GM12878 (cell line): Measurements from ENCODE around the gene NFAM1. TPM values are rescaled to one million over a fixed set of nuclear protein-coding genes. Genes with fewer than 3 reads are reported as not detected.

Source experiments
- ATAC-seq: fragments of 200-7000 bp; cut with Tn5 transposase; 3 replicates; pipeline ENCODE4 v1.9.1; 2020; ENCODE audit warnings: mild to moderate bottlenecking, moderate library complexity
- BruUV-seq: library from RNA; stranded (reverse); fragments of 400-500 nt; replicated peaks from 2 replicates; lab custom pipeline; 2021; lab: Mats Ljungman, UMichigan
- CTCF ChIA-PET: fragments of 300-600 bp; sonication (Branson Sonifier 250); formaldehyde crosslinking; extraction: SDS; loops from one replicate; lab custom pipeline; 2021; ENCODE audit warnings: inconsistent platforms; lab: Yijun Ruan, JAX
- POLR2A ChIA-PET: fragments of 350-600 bp; formaldehyde crosslinking; extraction: SDS; loops from one replicate; lab custom pipeline; 2021; ENCODE audit warnings: inconsistent platforms; lab: Charles Lee
- RAD21 ChIA-PET: fragments of 300-600 bp; sonication (Branson Sonifier 250); formaldehyde crosslinking; loops from one replicate; lab custom pipeline; 2023; ENCODE audit warnings: antibody characterized with exemption; ENCODE audit not compliant: unreplicated experiment; lab: Charles Lee
- SMC1A ChIA-PET: fragments of 300-600 bp; sonication (Branson Sonifier 250); formaldehyde crosslinking; loops from one replicate; lab custom pipeline; 2023; ENCODE audit not compliant: unreplicated experiment, uncharacterized antibody; lab: Charles Lee
- DNase-seq: peaks from one replicate; pipeline ENCODE4 v3.0.0-alpha.2; 2011; ENCODE audit warnings: low read depth, low spot score
- FAIRE-seq: peaks from 3 replicates; lab custom pipeline; 2011; peaks lifted over from hg19 to GRCh38; lab: Jason Lieb, UNC
- H2AFZ ChIP-seq: 2 replicates; pipeline ENCODE4 v1.6.0; 2011; ENCODE audit warnings: low read depth, low read length, control low read depth; ENCODE audit not compliant: control insufficient read depth
- H3K27ac ChIP-seq: 2 replicates; pipeline ENCODE4 v1.5.1; 2011; ENCODE audit warnings: control low read depth; ENCODE audit not compliant: control insufficient read depth, insufficient read depth
- H3K27me3 ChIP-seq, 2 experiments: replicated peaks in 1 of 2; 2 replicates each; pipeline versions ENCODE4 v1.6.0 to v1.6.1; 2011; ENCODE audit warnings: low read length in 1 of 2; ENCODE audit not compliant: control insufficient read depth in 2 of 2, insufficient read depth in 2 of 2
- H3K36me3 ChIP-seq, 2 experiments: 2 replicates each; pipeline ENCODE4 v1.5.1; 2011; ENCODE audit warnings: low read length in 1 of 2; ENCODE audit not compliant: control insufficient read depth in 2 of 2, insufficient read depth in 2 of 2
- H3K4me1 ChIP-seq: 2 replicates; pipeline ENCODE4 v1.6.1; 2011; ENCODE audit warnings: mild to moderate bottlenecking, low read length, moderate library complexity, mixed read lengths; ENCODE audit not compliant: control insufficient read depth, insufficient read depth
- H3K4me2 ChIP-seq: 2 replicates; pipeline ENCODE4 v1.6.0; 2011; ENCODE audit warnings: control low read depth; ENCODE audit not compliant: control insufficient read depth, insufficient read depth
- H3K4me3 ChIP-seq: fragments of 200-600 bp; sonication (generic); 2 replicates; pipeline ENCODE4 v1.5.1; 2016
- H3K79me2 ChIP-seq: 2 replicates; pipeline ENCODE4 v1.6.0; 2011; ENCODE audit warnings: low read length; ENCODE audit not compliant: control insufficient read depth, insufficient read depth
- H3K9ac ChIP-seq: 2 replicates; pipeline ENCODE4 v1.8.0; 2011; ENCODE audit warnings: low read length, control low read depth, mixed read lengths; ENCODE audit not compliant: control insufficient read depth, insufficient read depth
- H3K9me3 ChIP-seq: replicated peaks from 3 replicates; pipeline ENCODE4 v1.5.1; 2011; ENCODE audit warnings: mild to moderate bottlenecking, low read length; ENCODE audit not compliant: control insufficient read depth, insufficient read depth
- H4K20me1 ChIP-seq: 2 replicates; pipeline ENCODE4 v1.6.0; 2011; ENCODE audit not compliant: control insufficient read depth, insufficient read depth
- BACH1 ChIP-seq: fragments of 450-650 bp; IDR thresholded peaks from 2 replicates; pipeline ENCODE4 v1.6.1; 2017; ENCODE audit warnings: mild to moderate bottlenecking, borderline replicate concordance
- MTA2 ChIP-seq: fragments of 450-650 bp; IDR thresholded peaks from 2 replicates; pipeline ENCODE4 v1.6.1; 2016; ENCODE audit warnings: low read depth, mild to moderate bottlenecking, moderate library complexity
- MXI1 ChIP-seq: fragments of 150-350 bp; IDR thresholded peaks from 2 replicates; pipeline ENCODE4 v1.6.1; 2011; ENCODE audit warnings: low read depth, mild to moderate bottlenecking, inconsistent platforms, low read length, improper control_type of control experiment
- NR2C2 ChIP-seq: IDR thresholded peaks from 2 replicates; pipeline ENCODE4 v1.6.1; 2011; ENCODE audit warnings: borderline replicate concordance, low read depth; ENCODE audit not compliant: control insufficient read depth, insufficient read length
- RAD21 ChIP-seq: IDR thresholded peaks from 2 replicates; pipeline ENCODE4 v1.6.1; 2011; ENCODE audit warnings: mild to moderate bottlenecking, low read depth, low read length, moderate library complexity; ENCODE audit not compliant: insufficient read depth
- STAT1 ChIP-seq: fragments of 450-650 bp; conservative IDR thresholded peaks from 2 replicates; pipeline ENCODE4 v1.6.1; 2014; ENCODE audit warnings: antibody characterized with exemption, mild to moderate bottlenecking
- TCF12 ChIP-seq: IDR thresholded peaks from 2 replicates; pipeline ENCODE4 v1.6.1; 2011; ENCODE audit warnings: low read depth, mild to moderate bottlenecking, low read length
- WGBS: methylation state at CpG from one replicate; pipeline ENCODE4 v1.1.6; 2016; ENCODE audit warnings: low lambda C conversion rate; ENCODE audit not compliant: insufficient replicate concordance, insufficient coverage; ENCODE audit errors: missing lambda C conversion rate; 5-methylcytosine and 5-hydroxymethylcytosine counted together
- in situ Hi-C: fragments of 300-500 bp; cut with MboI; formaldehyde crosslinking; loops from 9 replicates; pipeline ENCODE4 v1.14.3; 2018; ENCODE audit warnings: mixed read lengths
- intact Hi-C: fragments of 100-400 bp; cut with micrococcal nuclease; formaldehyde crosslinking; loops from one replicate; pipeline ENCODE4 v1.14.2; 2022; ENCODE audit not compliant: unreplicated experiment
- polyA plus RNA-seq, 11 experiments: library from polyadenylated mRNA; depleted of rRNA in 4 of 11; unstranded in 6 of 11; stranded (reverse) in 5 of 11; fragments of >200 nt; fragmentation: Nextera tagmentation in 4 of 11; fragmentation: Illumina TruSeq in 1 of 11; extraction: Ambion mirVana in 4 of 11; extraction: Trizol in 1 of 11; gene quantifications; 1 replicate in 1 of 11; 2 replicates in 10 of 11; pipeline versions ENCODE4 v1.2.1 to v1.2.3, GENCODE V29; 2011 to 2016; ENCODE audit warnings: inconsistent platforms in 2 of 11, missing spikeins in 2 of 11, low read depth in 1 of 11
- total RNA-seq, 4 experiments: library from RNA; depleted of rRNA in 3 of 4; stranded (reverse); fragments of >200 nt in 3 of 4; fragmentation: Illumina TruSeq in 1 of 4; extraction: Trizol in 1 of 4; gene quantifications; 2 replicates each; pipeline versions ENCODE4 v1.2.1 to v1.2.3, GENCODE V29; 2013 to 2021
- TF ChIP-seq, protein P1 (sequence below): fragments of 450-650 bp; IDR thresholded peaks from 2 replicates; pipeline ENCODE4 v1.6.1; 2017; ENCODE audit warnings: mild to moderate bottlenecking, moderate library complexity
- TF ChIP-seq, protein P2 (sequence below): fragments of 450-650 bp; IDR thresholded peaks from 2 replicates; pipeline ENCODE4 v1.6.1; 2016; ENCODE audit warnings: mild to moderate bottlenecking, moderate library complexity, borderline replicate concordance
- TF ChIP-seq, protein P3 (sequence below): fragments of 450-650 bp; IDR thresholded peaks from 2 replicates; pipeline ENCODE4 v1.6.1; 2017; ENCODE audit warnings: borderline replicate concordance

Gene NFAM1
- total and polyA plus RNA-seq, 10 of the 15 experiments (the other 5 are each of a cell fraction or from before 2014, with no cell fraction given) = 0.13 to 1.3 (median 0.24) TPM; not detected in 3

DNA sequence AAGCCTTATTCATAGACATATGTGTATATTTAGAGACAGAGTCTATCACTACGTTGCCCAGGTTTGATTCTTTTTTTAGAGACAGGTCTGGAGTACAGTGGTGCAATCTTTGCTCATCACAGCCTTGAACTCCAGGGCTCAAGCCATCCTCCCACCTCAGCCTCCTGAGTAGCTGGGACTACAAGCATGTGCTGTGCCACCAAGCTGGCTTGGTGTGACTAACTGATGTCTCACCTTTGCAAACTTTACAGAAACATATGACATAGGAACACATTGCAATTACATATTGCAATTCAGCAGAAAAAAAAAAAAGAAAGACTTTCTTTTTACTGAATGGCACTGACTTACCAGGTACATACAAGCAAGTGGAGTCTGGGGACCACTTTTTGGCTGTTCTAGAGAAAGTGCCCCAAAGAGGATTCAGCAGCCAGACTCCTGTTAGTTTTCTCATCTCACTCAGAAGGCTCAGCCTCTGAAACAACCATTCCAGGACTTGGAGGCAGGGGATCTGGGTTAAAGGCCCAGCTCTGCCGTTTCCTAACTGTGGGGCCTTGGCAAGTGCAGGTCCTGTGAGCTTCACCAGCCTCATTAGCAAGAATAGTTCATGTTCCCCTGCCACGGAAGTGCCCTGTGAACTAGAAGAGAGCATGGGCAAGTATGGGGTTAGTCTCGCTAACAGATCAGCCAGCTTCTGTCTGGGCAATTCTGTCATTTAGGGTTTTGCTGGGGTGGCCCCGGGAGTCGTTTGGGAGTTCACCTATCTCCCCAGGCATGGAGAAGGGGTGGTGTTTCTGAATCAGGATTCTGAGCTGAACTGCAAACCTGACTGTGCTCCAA is 11.3 kb upstream of the NFAM1 start (continued):
- TF ChIP-seq, protein P1, sequence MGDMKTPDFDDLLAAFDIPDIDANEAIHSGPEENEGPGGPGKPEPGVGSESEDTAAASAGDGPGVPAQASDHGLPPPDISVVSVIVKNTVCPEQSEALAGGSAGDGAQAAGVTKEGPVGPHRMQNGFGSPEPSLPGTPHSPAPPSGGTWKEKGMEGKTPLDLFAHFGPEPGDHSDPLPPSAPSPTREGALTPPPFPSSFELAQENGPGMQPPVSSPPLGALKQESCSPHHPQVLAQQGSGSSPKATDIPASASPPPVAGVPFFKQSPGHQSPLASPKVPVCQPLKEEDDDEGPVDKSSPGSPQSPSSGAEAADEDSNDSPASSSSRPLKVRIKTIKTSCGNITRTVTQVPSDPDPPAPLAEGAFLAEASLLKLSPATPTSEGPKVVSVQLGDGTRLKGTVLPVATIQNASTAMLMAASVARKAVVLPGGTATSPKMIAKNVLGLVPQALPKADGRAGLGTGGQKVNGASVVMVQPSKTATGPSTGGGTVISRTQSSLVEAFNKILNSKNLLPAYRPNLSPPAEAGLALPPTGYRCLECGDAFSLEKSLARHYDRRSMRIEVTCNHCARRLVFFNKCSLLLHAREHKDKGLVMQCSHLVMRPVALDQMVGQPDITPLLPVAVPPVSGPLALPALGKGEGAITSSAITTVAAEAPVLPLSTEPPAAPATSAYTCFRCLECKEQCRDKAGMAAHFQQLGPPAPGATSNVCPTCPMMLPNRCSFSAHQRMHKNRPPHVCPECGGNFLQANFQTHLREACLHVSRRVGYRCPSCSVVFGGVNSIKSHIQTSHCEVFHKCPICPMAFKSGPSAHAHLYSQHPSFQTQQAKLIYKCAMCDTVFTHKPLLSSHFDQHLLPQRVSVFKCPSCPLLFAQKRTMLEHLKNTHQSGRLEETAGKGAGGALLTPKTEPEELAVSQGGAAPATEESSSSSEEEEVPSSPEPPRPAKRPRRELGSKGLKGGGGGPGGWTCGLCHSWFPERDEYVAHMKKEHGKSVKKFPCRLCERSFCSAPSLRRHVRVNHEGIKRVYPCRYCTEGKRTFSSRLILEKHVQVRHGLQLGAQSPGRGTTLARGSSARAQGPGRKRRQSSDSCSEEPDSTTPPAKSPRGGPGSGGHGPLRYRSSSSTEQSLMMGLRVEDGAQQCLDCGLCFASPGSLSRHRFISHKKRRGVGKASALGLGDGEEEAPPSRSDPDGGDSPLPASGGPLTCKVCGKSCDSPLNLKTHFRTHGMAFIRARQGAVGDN = peak; percentile 99

DNA sequence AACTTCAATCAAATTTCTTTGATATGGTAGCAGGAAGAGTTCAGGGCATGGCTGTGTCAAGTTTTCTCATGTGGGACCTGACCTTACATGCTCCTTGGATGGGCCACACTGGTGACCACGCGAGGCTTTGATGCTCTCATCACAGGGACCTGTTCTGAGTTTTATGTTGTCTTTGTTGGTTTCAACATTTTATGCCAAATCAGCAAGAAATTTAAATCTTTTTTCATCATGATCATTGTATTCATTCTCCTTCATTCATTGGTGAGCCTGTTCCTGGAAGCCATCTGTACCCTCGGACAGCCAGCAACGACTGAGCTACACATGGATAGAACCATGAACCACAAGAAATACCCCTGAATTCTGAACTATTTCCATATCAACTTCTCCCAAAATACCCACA is 10.5 kb upstream of the NFAM1 start:
- no peaks in the 10 kb centered on the region for H3K27me3 ChIP-seq
- ATAC-seq = no peak
- no peak overlapping the region; the same call in 1 of the 2 replicates for H3K4me3 ChIP-seq
- no peak overlapping the region for H2AFZ ChIP-seq
- H3K4me1 ChIP-seq = peaks cover 37% of the 10 kb centered on the region
- ChIA-PET SMC1A (interaction anchor here (0.8 to 3.8 kb wide), 8 partner anchors 15 to 270 kb away, joined by 3 to 52 read pairs (median 7); no protein-coding TSS in a partner anchor), POLR2A (interaction anchor here (0.7 to 3.1 kb wide), 6 partner anchors 14 to 352 kb away, joined by 3 to 28 read pairs (median 5); partner anchors contain the start of gene NDUFA6), RAD21 (interaction anchor here (1.3 to 12.1 kb wide), 10 partner anchors 11 to 363 kb away, joined by 3 to 97 read pairs (median 7); partner anchors contain the start of genes NDUFA6, NFAM1 and SMDT1), CTCF (interaction anchor here (0.6 to 8.1 kb wide), 13 partner anchors 7 to 326 kb away, joined by 3 to 102 read pairs (median 21); partner anchors contain the start of gene POLDIP3)
- H3K9ac ChIP-seq = no peak overlapping the region
- FAIRE-seq = no peak
- H3K9me3 ChIP-seq = no peaks in the 10 kb centered on the region
- no peaks in the 10 kb centered on the region for H4K20me1 ChIP-seq
- intact Hi-C loops = no loop called here
- in situ Hi-C loops = no loop called here
- no peak for DNase-seq
- peaks cover 31% of the 10 kb centered on the region for H3K79me2 ChIP-seq
- WGBS = 98% methylated on average over 4 of the region's 4 CpGs
- no TSS peak for BruUV-seq
- no peak overlapping the region for H3K27ac ChIP-seq
- H3K36me3 ChIP-seq = peaks cover 0 to 3% of the 10 kb centered on the region in 2 experiments; a peak in 2 of 4 replicates
- H3K4me2 ChIP-seq = no peak overlapping the region
- TF ChIP-seq TCF12 (no peak), BACH1 (no peak), STAT1 (no peak), MXI1 (no peak), NR2C2 (no peak), MTA2 (no peak), RAD21 (no peak)
- TF ChIP-seq, protein P2, sequence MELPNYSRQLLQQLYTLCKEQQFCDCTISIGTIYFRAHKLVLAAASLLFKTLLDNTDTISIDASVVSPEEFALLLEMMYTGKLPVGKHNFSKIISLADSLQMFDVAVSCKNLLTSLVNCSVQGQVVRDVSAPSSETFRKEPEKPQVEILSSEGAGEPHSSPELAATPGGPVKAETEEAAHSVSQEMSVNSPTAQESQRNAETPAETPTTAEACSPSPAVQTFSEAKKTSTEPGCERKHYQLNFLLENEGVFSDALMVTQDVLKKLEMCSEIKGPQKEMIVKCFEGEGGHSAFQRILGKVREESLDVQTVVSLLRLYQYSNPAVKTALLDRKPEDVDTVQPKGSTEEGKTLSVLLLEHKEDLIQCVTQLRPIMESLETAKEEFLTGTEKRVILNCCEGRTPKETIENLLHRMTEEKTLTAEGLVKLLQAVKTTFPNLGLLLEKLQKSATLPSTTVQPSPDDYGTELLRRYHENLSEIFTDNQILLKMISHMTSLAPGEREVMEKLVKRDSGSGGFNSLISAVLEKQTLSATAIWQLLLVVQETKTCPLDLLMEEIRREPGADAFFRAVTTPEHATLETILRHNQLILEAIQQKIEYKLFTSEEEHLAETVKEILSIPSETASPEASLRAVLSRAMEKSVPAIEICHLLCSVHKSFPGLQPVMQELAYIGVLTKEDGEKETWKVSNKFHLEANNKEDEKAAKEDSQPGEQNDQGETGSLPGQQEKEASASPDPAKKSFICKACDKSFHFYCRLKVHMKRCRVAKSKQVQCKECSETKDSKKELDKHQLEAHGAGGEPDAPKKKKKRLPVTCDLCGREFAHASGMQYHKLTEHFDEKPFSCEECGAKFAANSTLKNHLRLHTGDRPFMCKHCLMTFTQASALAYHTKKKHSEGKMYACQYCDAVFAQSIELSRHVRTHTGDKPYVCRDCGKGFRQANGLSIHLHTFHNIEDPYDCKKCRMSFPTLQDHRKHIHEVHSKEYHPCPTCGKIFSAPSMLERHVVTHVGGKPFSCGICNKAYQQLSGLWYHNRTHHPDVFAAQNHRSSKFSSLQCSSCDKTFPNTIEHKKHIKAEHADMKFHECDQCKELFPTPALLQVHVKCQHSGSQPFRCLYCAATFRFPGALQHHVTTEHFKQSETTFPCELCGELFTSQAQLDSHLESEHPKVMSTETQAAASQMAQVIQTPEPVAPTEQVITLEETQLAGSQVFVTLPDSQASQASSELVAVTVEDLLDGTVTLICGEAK = no peak
- TF ChIP-seq, protein P3, sequence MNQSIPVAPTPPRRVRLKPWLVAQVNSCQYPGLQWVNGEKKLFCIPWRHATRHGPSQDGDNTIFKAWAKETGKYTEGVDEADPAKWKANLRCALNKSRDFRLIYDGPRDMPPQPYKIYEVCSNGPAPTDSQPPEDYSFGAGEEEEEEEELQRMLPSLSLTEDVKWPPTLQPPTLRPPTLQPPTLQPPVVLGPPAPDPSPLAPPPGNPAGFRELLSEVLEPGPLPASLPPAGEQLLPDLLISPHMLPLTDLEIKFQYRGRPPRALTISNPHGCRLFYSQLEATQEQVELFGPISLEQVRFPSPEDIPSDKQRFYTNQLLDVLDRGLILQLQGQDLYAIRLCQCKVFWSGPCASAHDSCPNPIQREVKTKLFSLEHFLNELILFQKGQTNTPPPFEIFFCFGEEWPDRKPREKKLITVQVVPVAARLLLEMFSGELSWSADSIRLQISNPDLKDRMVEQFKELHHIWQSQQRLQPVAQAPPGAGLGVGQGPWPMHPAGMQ = no peak
